ENCODE data around the gene DAGLA.

DNA sequence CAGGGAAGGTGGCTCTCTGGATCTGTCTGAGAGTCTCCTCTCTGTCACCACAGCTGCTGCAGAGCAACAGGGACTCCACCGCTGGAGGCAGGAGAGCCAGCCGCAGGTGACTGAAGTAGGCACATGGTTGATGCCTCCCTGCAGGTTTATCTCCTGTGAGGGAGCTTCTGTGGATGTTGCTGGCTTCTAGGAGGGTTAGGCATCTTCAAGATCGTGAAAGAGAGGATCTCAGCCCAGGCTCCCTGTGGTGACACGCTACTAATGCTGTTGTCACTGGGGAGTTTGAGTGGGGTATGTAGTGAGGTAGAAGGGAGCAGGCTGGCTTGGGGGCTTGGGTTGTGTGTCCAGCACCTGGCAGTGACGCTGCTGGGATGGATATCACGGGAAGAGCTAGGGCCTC, 34.1 kb downstream of the DAGLA start:
- TF ChIP-seq, protein P1, sequence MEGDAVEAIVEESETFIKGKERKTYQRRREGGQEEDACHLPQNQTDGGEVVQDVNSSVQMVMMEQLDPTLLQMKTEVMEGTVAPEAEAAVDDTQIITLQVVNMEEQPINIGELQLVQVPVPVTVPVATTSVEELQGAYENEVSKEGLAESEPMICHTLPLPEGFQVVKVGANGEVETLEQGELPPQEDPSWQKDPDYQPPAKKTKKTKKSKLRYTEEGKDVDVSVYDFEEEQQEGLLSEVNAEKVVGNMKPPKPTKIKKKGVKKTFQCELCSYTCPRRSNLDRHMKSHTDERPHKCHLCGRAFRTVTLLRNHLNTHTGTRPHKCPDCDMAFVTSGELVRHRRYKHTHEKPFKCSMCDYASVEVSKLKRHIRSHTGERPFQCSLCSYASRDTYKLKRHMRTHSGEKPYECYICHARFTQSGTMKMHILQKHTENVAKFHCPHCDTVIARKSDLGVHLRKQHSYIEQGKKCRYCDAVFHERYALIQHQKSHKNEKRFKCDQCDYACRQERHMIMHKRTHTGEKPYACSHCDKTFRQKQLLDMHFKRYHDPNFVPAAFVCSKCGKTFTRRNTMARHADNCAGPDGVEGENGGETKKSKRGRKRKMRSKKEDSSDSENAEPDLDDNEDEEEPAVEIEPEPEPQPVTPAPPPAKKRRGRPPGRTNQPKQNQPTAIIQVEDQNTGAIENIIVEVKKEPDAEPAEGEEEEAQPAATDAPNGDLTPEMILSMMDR (IDR thresholded peaks at IDR 0.05; ENCODE audit: insufficient read depth, low read length, poor library complexity, severe bottlenecking), result no peak
- TF ChIP-seq EZH2phosphoT487 (conservative IDR thresholded peaks at IDR 0.05; ENCODE audit: low read length), result no peak

All from SU-DHL-6 (cell line).